ENCODE measurements around the gene TIE1. TPM values are rescaled to one million over a fixed set of nuclear protein-coding genes. Genes with fewer than 3 reads are reported as not detected.

Gene TIE1
- total and polyA plus RNA-seq, 9 of the 15 experiments (the other 6 are each of a cell fraction or from before 2014, with no cell fraction given) = 0.07 to 0.49 (median 0.14) TPM; not detected in 4

DNA sequence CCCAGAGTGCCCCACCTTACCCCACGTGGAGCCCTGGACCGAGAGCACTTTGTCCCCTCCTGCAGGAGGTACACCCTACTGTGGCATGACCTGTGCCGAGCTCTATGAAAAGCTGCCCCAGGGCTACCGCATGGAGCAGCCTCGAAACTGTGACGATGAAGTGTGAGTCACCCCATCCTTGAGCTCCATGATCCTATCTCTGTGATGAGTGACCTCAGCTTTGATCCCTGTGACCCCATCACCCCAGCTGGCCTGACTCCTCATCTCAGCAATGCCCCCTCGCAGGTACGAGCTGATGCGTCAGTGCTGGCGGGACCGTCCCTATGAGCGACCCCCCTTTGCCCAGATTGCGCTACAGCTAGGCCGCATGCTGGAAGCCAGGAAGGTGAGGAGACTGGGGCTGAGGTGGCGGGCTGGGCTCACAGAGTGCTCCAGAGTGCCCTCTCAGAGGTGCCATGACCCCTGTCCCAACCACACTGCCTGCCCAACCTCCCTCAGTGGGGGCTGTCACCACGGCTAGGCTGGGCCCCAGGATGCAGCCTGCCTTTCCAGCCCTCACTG is 20.6 kb downstream of the TIE1 start (continued):
- TF ChIP-seq CHD7 (IDR thresholded peaks at IDR 0.05; ENCODE audit: low read depth, low read length) = no peak
- TF ChIP-seq MYC (IDR thresholded peaks at IDR 0.05; ENCODE audit: low read depth, low read length) = no peak
- TF ChIP-seq MYC (CRISPR knock-in tag; IDR thresholded peaks at IDR 0.05; ENCODE audit: borderline replicate concordance, low read depth) = no peak
- TF ChIP-seq GATAD2A (IDR thresholded peaks at IDR 0.05) = no peak
- no peak for TF ChIP-seq MEF2D (tag; conservative IDR thresholded peaks at IDR 0.05; ENCODE audit: low read depth)
- TF ChIP-seq ZBTB26 (CRISPR knock-in tag; IDR thresholded peaks at IDR 0.05) = no peak
- TF ChIP-seq SP2 (IDR thresholded peaks at IDR 0.05; ENCODE audit: extremely low read depth, low read depth, low read length, poor library complexity, severe bottlenecking) = no peak
- peak; percentile 67 for TF ChIP-seq CREM (IDR thresholded peaks at IDR 0.05; ENCODE audit: low read depth)
- TF ChIP-seq CHD4 (IDR thresholded peaks at IDR 0.05; ENCODE audit: insufficient read depth, insufficient replicate concordance, low read depth, low read length, poor library complexity, severe bottlenecking) = no peak
- TF ChIP-seq, protein P1, sequence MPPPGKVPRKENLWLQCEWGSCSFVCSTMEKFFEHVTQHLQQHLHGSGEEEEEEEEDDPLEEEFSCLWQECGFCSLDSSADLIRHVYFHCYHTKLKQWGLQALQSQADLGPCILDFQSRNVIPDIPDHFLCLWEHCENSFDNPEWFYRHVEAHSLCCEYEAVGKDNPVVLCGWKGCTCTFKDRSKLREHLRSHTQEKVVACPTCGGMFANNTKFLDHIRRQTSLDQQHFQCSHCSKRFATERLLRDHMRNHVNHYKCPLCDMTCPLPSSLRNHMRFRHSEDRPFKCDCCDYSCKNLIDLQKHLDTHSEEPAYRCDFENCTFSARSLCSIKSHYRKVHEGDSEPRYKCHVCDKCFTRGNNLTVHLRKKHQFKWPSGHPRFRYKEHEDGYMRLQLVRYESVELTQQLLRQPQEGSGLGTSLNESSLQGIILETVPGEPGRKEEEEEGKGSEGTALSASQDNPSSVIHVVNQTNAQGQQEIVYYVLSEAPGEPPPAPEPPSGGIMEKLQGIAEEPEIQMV (tag; conservative IDR thresholded peaks at IDR 0.05; ENCODE audit: low read depth) = no peak
- TF ChIP-seq NFYB (IDR thresholded peaks at IDR 0.05; ENCODE audit: extremely low read depth, insufficient read length) = no peak
- TF ChIP-seq KDM2B (CRISPR knock-in tag; IDR thresholded peaks at IDR 0.05) = no peak
- no peak for TF ChIP-seq SETDB1 (IDR thresholded peaks at IDR 0.05; ENCODE audit: low read length)
- TF ChIP-seq MCM7 (IDR thresholded peaks at IDR 0.05) = no peak
